ENCODE measurements around the gene TNFSF11. TPM values are rescaled to one million over a fixed set of nuclear protein-coding genes. Genes with fewer than 3 reads are reported as not detected.

The TNFSF11 gene
- total and polyA plus RNA-seq, 4 donors = 0.25 to 1.3 (median 0.25) TPM

DNA sequence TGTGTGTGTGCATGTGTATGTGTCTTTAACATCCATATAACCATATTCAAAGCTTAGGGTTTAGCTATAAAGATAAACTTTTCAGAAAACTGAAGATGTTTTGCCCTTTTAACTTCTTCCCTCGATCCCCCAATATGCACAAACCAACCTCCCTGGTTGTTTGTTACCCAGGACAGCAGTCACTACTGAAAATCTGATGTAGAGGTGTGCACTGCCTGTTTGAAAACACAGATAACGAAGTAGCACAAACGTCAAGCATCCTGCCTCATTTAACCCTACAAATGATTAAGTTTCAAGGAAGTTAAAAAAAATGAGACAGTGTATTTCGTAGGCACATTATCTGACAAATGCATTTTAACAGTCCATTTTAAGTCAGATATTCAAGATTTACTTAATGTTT is 3.6 kb downstream of the TNFSF11 start:
- TF ChIP-seq EGR1 (IDR thresholded peaks at IDR 0.05; ENCODE audit: low read depth in 2 of 2) (no peak), HNF4G (IDR thresholded peaks at IDR 0.05) (no peak), NR2F2 (IDR thresholded peaks at IDR 0.05) (no peak), TAF1 (conservative IDR thresholded peaks at IDR 0.05) (no peak), RXRA (IDR thresholded peaks at IDR 0.05) (no peak), RAD21 (IDR thresholded peaks at IDR 0.05) (no peak)
- TF ChIP-seq, protein P1, sequence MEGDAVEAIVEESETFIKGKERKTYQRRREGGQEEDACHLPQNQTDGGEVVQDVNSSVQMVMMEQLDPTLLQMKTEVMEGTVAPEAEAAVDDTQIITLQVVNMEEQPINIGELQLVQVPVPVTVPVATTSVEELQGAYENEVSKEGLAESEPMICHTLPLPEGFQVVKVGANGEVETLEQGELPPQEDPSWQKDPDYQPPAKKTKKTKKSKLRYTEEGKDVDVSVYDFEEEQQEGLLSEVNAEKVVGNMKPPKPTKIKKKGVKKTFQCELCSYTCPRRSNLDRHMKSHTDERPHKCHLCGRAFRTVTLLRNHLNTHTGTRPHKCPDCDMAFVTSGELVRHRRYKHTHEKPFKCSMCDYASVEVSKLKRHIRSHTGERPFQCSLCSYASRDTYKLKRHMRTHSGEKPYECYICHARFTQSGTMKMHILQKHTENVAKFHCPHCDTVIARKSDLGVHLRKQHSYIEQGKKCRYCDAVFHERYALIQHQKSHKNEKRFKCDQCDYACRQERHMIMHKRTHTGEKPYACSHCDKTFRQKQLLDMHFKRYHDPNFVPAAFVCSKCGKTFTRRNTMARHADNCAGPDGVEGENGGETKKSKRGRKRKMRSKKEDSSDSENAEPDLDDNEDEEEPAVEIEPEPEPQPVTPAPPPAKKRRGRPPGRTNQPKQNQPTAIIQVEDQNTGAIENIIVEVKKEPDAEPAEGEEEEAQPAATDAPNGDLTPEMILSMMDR (IDR thresholded peaks at IDR 0.05; ENCODE audit: low read depth, low read length, missing input control) = no peak
- TF ChIP-seq, protein P2, sequence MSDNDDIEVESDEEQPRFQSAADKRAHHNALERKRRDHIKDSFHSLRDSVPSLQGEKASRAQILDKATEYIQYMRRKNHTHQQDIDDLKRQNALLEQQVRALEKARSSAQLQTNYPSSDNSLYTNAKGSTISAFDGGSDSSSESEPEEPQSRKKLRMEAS (IDR thresholded peaks at IDR 0.05) = no peak
- TF ChIP-seq, protein P3, sequence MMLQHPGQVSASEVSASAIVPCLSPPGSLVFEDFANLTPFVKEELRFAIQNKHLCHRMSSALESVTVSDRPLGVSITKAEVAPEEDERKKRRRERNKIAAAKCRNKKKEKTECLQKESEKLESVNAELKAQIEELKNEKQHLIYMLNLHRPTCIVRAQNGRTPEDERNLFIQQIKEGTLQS (IDR thresholded peaks at IDR 0.05) = no peak
- no peak overlapping the region for H3K4me3 ChIP-seq (ENCODE audit: low read depth in 1 of 3, low read length in 3 of 3)
- peaks cover 0 to 4% (median 0%) of the 10 kb centered on the region in 4 donors for H3K36me3 ChIP-seq (ENCODE audit: control insufficient read depth in 4 of 4, insufficient read depth in 3 of 4, low read depth in 1 of 4, low read length in 3 of 4)
- WGBS = 67% methylated on average over 4 of the region's 4 CpGs
- peaks cover 0 to 11% (median 6%) of the 10 kb centered on the region in 4 donors for H3K4me1 ChIP-seq (ENCODE audit: control insufficient read depth in 4 of 4, insufficient read depth in 4 of 4, low read length in 3 of 4)
- no peaks in the 10 kb centered on the region for H3K9me3 ChIP-seq (ENCODE audit: control insufficient read depth in 4 of 4, low read length in 3 of 4)
- H3K9ac ChIP-seq (ENCODE audit: low read depth in 1 of 2, low read length in 2 of 2) = no peak overlapping the region
- no peak for DNase-seq (ENCODE audit: low spot score)
- no peak overlapping the region for H3K27ac ChIP-seq (ENCODE audit: low read depth in 1 of 2, low read length in 2 of 2)
- no peaks in the 10 kb centered on the region for H3K27me3 ChIP-seq (ENCODE audit: control insufficient read depth in 4 of 4, insufficient read depth in 4 of 4, low read length in 3 of 4)

- Histone ChIP-seq H3K36me3 (ENCODE audit: control insufficient read depth in 4 of 4, insufficient read depth in 3 of 4, low read depth in 1 of 4, low read length in 3 of 4) (peaks cover 0 to 4% (median 0%) of the 10 kb centered on the region in 4 donors), H3K4me1 (ENCODE audit: control insufficient read depth in 4 of 4, insufficient read depth in 4 of 4, low read length in 3 of 4) (no peaks in the 10 kb centered on the region), H3K9me3 (ENCODE audit: control insufficient read depth in 4 of 4, low read length in 3 of 4) (no peaks in the 10 kb centered on the region), H3K27me3 (ENCODE audit: control insufficient read depth in 4 of 4, insufficient read depth in 4 of 4, low read length in 3 of 4) (no peaks in the 10 kb centered on the region), H3K27ac (ENCODE audit: low read depth in 1 of 2, low read length in 2 of 2) (no peak overlapping the region), H3K4me3 (ENCODE audit: low read depth in 1 of 3, low read length in 3 of 3) (no peak overlapping the region), H3K9ac (ENCODE audit: low read depth in 1 of 2, low read length in 2 of 2) (no peak overlapping the region)
- 75% methylated on average over 6 of the region's 6 CpGs for WGBS
- TF ChIP-seq, protein P2 (IDR thresholded peaks at IDR 0.05) = no peak
- TF ChIP-seq, protein P1 (IDR thresholded peaks at IDR 0.05; ENCODE audit: low read depth, low read length, missing input control) = no peak
- TF ChIP-seq, protein P4, sequence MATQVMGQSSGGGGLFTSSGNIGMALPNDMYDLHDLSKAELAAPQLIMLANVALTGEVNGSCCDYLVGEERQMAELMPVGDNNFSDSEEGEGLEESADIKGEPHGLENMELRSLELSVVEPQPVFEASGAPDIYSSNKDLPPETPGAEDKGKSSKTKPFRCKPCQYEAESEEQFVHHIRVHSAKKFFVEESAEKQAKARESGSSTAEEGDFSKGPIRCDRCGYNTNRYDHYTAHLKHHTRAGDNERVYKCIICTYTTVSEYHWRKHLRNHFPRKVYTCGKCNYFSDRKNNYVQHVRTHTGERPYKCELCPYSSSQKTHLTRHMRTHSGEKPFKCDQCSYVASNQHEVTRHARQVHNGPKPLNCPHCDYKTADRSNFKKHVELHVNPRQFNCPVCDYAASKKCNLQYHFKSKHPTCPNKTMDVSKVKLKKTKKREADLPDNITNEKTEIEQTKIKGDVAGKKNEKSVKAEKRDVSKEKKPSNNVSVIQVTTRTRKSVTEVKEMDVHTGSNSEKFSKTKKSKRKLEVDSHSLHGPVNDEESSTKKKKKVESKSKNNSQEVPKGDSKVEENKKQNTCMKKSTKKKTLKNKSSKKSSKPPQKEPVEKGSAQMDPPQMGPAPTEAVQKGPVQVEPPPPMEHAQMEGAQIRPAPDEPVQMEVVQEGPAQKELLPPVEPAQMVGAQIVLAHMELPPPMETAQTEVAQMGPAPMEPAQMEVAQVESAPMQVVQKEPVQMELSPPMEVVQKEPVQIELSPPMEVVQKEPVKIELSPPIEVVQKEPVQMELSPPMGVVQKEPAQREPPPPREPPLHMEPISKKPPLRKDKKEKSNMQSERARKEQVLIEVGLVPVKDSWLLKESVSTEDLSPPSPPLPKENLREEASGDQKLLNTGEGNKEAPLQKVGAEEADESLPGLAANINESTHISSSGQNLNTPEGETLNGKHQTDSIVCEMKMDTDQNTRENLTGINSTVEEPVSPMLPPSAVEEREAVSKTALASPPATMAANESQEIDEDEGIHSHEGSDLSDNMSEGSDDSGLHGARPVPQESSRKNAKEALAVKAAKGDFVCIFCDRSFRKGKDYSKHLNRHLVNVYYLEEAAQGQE (IDR thresholded peaks at IDR 0.05) = no peak
- TF ChIP-seq ZBTB33 (IDR thresholded peaks at IDR 0.05) (no peak), HNF4G (IDR thresholded peaks at IDR 0.05) (no peak), RAD21 (IDR thresholded peaks at IDR 0.05) (no peak), FOXA1 (IDR thresholded peaks at IDR 0.05) (no peak), FOXA2 (IDR thresholded peaks at IDR 0.05) (no peak), YY1 (IDR thresholded peaks at IDR 0.05) (no peak), RXRA (IDR thresholded peaks at IDR 0.05) (no peak)
- TF ChIP-seq, protein P3 (IDR thresholded peaks at IDR 0.05) = no peak
- no peak for DNase-seq (ENCODE audit: low spot score)
Observed at GRCh38 chr13:42580644-42581043, 6.7 kb downstream of the TNFSF11 start.
